Retina (tissue), 1 donor: ENCODE data around the gene SCYGR7.
"Not testable (repeated sequence)": the region's sequence is repeated elsewhere in the genome, so short reads cannot be mapped to it uniquely, and the experiment has no call there.

Experiments used
- DNase-seq: peaks from one replicate; pipeline ENCODE4 v3.0.0-alpha.2; 2016

The SCYGR7 gene, protein sequence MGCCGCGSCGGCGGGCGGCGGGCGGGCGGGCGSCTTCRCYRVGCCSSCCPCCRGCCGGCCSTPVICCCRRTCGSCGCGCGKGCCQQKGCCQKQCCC

DNA sequence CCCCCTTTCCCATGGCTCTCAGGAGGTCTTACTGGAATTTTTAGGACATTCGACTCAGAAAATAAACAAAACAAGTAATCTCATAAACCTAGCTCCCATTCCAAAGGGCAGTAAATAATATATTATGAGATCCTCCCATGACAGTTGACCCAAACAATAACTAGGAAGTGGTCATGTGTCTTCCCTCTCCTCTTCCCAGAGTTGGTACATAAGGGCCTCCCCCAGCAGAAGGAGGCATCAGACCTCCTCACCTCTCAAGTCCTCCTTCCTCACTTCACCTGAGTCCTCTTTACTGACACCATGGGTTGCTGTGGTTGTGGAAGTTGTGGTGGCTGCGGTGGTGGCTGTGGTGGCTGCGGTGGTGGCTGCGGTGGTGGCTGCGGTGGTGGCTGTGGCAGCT lies at the start of gene SCYGR7:
Gene SCYGR7, plus strand, starts transcription at position 301 of the 400 bp plus-strand sequence. Its CDS starts 0 bp downstream, at position 301.
- DNase-seq: no peak

DNA sequence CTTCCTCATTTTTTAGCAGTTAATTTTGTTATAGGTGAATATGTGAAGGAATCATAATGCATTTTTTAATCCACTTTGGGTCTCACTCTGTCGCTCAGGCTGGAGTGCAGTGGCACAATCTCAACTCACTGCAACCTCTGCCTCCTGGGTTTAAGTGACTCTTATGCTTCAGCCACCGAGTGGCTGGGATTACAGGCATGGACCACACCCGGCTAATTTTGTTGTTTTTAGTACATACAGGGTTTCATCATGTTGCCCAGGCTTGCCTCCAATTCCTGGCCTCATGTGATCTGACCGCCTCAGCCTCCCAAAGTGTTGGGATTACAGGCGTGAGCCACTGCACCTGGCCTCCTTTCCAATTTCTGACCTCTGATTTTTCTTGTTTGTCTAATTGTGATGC lies 43.9 kb upstream of the SCYGR7 start:
- DNase-seq: no peak

DNA sequence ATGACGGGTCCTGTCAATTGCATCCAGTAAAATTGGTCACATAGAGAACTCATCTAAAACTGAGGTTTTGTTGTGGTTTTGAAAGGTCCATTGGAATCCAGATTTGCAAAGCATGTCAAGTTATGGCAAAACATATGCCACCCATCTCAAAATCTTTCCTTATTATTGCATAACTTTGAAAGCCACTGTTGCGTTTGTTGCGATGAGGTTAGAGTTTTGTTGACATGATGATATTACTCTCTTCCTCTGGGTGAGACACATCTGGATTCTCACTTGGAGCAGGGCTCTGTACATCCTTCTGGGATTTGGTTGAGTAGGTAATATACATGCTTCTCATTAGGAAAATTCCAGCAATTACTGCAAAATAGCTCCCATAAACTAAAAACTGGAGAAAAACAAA lies 40.9 kb upstream of the SCYGR7 start:
- no peak for DNase-seq

DNA sequence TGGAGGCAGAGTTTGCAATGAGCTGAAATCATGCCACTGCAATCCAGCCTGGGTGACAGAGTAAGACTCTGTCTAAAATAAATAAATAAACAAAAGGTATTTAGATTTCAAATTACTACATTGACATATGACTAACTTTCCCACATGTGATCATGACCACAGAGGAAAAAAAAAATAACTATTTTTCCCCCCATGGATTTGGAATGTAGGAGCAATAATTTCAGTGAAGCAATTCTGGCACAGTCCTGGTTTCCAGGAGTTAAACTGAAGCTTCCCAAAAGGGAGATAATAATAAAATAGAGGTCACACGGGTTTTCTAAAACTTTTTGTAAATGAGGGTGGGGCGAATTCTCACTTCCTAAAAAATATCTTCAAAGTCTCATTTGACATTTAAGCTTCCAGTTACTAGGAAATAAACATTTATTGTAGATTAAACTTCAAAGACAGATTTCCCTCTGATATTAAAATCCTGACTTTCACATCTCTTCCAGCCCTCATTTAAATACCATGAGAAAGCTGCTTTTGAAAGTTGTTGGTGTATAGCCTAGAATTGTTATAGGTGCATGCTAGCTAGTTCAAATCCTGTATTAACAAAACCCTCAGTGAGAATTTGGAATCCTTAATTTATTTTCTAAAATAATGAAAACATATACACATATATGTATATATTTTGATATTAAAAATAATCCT lies 31.0 kb upstream of the SCYGR7 start:
- DNase-seq: no peak

DNA sequence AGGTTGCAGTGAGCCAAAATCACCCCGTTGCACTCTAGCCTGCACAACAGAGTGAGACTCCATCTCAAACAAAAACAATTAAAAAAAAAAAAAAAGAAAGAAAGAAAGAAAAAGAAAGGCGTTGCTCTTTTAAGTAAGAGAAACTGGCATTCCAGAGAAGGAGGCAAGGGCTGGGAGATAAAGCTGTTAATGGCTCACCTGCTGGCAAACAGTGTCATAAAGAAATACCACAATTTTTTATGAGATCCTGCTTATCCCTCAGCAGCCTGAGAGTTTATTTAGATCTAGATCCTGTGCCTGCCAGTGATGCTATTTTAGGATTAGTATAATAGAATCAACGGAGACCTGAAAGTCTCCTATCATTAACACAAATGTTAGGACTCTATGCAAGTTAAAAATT lies 26.6 kb upstream of the SCYGR7 start:
- DNase-seq: no peak

DNA sequence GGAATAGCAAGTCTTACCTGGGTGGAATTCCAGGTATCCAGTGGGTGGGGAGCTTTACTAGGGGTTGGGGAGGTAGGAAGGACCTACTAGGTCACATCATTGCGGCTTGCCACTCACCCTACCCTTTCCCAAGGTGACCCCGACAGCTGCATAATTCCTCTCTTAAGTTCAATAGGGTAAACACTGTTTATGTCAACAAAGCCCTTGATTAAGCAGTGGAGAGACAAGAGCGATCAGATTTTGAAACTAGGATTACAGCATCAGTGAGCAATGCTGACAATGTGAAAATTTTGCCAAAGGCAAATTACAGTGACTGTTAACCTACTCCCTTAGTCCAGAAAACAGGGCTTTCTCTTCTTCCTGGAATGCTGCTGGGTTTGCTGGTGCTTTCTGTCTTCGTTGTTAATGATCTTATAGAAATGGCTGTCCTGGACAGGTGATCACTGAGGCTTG lies 24.8 kb upstream of the SCYGR7 start:
- DNase-seq: no peak

DNA sequence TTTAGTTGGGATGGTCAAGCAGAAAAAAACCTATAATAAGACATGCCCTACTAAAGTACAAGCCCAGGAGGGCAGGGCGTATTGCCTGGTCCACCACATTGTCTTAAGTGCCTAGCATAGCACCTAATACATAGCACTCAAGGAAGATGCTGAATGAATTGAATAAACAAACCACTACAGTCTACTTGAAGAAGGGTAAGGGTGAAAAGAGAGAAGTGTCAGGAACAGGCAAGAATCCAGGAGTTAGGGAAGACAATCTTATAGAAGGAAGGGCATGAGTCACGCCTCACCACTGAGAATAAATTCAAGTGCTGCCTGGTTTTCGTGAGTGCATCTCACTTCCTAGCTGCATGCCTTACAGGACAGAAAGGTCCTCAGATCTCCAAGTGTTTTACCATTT lies 24.2 kb upstream of the SCYGR7 start:
- no peak for DNase-seq

DNA sequence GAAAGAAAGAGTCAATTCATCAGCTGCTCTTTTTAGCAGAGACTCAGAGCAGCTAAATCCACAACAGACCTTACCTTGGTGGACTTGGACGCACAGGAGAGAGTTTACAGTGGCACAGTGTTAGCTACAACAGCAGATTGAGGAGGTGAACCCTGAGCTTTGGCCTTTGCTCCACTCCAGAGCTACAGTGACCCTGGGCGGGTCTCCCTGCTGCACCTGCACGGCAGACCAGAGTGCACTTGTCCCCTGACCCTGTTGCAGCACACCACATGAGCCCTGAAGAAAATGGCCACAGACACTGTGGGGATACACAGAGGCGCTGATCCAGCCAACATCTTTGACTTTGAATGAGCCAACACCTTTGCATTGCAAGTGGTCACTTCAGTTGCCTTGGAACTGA lies 21.3 kb upstream of the SCYGR7 start:
- no peak for DNase-seq

DNA sequence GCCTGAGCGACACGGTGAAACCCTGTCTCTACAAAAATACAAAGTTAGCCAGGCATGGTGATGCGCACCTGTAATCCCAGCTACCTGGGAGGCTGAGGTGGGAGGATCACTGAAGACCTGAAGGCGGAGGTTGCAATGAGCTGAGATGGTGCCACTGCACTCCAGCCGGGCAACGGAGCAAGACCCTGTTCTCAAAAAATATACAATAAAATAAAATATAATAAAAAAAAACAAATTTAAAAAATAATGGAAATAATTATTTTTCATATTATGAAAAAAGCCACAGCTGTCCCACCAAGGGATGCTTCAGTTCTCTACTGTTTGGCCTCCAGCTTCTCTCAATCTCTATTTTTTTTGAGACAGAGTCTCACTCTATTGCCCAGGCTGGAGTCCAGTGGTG lies 20.7 kb upstream of the SCYGR7 start:
- no peak for DNase-seq

DNA sequence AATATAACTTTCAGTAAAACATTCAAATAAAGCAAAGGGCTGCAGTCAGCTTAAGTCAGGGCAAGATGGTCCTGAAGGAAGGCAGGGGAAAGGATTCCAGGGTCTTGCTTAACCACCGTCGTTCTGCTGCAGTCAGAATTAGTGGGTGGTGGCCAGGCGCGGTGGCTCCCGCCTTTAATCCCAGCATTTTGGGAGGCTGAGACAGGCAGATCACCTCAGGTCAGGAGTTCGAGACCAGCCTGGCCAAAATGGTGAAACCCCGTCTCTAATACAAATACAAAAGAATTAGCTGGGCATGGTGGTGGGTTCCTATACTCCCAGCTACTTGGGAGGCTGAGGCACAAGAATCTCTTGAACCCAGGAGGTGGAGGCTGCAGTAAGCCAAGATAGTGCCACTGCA lies 17.1 kb upstream of the SCYGR7 start:
- no peak for DNase-seq

DNA sequence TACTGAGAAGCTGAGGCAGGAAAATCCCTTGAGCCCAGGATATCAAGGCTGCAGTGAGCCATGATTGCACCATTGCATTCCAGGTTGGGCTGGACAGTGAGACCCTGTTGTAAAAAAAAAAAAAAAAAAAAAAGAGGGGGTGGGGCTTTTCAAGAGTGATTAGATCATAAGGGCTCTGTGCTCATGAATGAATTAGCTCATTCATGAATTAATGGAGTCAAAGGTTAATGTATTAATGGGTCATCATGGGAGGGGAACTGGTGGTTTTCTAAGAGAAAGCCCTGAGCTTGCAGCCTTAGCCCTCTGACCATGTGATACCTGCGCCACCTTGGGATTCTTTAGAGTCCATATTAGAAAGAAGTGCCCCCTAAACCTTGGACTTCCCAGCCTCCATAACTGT lies 14.8 kb upstream of the SCYGR7 start:
- DNase-seq: no peak

DNA sequence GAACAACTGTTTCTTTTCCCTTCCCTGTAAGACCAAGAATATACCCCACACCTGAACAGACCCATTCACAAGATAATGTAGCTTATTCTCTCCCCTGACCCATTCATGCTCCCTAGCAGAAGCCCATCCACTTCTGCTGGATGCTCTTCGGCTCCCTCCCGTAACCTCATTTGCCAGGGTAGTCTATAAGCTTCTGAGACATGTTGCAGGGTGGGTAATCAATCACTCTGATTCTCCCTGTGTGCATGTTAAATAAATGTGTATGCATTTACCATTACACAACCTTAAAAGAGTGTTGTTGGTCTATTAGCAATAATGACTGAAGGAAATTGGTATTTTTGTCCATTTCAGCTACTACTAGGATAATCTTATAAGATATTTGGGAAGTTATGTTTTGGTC lies 11.6 kb upstream of the SCYGR7 start:
- DNase-seq: no peak

DNA sequence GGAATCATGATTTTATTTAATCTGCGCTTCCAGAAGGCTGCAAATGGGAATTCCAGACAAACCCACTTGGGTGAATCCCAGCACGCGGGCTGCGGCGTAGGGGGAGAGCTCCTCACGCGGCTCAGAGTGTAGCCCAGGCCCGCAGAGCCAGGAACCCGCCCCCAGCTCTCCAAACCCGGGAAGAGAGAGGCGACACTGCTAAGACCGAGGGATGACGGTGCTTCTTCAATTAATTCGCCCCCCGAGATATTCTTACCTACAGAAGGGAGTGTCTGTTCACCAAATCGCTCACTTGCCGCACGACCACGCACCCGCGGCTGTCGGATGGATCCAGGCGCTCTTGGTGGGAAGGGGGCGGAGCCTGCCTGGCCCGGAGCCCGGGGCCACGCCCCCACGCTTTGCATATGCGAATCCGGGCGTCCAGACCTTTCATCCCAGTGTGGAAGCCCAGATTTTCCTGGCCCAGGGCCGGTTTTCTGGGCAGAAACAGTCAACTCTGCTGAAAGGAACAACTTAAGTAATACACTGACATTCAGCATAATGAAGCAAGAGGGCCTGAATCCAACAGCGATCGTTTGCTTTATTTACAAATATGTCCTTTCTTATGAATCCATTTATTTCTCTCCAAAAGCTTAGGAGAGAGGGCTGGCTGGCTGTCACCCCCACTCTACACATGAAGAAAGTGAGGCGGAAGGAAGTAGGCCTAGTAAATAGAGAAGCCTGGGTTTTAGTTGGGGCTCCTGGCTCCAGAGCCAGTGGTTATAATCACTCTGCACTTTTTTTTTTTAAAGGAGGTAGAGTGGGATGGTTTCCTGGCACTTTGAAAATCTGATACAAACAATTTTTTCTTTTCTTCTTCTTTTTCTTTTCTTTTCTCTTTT lies 10.2 kb upstream of the SCYGR7 start, which contains the start of gene SLC19A3:
Gene SLC19A3, minus strand, starts transcription at position 342 of the 881 bp plus-strand sequence. CDS start 15,710 bp downstream, outside the sequence.
- peak; percentile 91 for DNase-seq

DNA sequence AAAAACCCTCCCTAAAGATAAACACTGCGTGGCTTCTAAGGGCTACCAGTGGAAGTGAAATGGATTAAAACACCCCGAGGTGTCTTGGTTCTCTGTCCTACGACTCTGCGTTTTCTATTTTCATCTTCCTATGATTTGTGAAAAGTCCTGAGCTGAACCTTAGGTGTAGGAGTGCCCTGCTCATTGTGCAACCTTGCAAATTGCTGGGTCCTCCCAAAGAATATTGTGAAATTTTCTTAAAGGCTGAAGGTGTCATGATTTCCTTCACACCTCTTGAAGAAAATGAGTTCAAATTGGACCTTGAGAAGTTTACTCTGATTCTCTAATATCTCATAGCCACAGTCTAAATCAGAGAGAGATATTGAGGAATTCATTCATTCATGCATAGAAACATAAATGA lies 8.5 kb upstream of the SCYGR7 start:
- no peak for DNase-seq

DNA sequence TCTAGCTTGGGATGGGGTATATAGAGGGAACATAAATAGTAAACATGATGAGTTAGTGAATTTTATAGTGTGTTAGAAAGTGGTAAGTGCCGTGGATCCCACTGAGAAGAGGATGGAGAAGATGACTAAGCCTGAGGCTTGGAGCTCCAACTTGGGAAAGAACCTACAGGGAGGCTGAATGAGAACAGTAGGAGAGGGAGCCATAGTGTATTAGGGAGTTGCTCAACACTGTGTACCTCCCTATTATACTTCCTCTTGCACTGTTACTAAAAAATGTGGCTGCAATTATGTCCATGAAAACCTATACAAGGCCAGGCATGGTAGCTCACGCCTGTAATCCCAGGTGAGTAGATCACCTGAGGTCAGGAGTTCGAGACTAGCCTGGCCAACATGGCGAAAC lies 7.5 kb upstream of the SCYGR7 start:
- DNase-seq: no peak

DNA sequence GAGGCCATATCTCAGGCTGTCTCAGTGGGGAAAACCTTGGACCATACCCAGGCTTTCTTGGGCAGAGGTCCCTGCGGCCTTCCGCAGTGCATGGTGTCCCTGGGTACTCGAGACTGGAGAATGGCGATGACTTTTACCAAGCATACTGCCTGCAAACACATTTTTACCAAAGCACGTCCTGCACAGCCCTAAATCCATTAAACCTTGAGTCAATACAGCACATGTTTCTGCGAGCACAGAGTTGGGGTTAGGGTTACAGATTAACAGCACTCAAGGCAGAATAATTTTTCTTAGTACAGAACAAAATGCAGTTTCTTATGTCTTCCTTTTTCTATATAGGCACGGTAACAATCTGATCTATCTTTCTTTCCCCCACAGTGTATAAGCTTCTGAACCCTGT lies 5.3 kb upstream of the SCYGR7 start:
- DNase-seq: not testable (repeated sequence)

DNA sequence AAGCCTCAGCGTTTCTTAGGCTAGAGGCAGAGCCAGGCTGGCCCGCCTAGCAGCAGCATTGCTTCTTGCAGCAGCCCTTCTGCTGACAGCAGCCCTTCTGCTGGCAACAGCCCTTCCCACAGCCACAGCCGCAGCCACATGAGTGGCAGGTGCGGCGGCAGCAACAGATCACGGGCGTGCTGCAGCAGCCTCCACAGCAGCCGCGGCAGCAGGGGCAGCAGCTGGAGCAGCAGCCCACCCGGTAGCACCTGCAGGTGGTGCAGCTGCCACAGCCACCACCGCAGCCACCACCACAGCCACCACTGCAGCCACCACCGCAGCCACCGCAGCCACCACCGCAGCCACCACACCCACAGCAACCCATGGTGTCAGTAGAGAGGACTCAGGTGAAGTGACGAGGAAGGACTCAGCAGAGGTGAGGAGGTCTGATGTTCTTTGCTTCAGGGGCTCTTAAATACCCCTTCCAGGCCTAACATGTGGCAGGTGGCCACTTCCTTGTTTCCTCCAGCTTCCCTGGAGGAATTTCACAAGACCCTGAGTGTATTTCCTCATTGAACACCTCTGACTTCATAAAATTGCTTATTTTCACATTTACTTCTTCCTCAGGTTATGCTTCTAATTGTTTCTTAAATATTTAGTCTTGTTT lies 3.6 kb upstream of the SCYGR7 start, which contains the start of gene SCYGR6:
Gene SCYGR6, minus strand, starts transcription at position 364 of the 646 bp plus-strand sequence. Its CDS starts 0 bp downstream, at position 364.
- DNase-seq: no peak

DNA sequence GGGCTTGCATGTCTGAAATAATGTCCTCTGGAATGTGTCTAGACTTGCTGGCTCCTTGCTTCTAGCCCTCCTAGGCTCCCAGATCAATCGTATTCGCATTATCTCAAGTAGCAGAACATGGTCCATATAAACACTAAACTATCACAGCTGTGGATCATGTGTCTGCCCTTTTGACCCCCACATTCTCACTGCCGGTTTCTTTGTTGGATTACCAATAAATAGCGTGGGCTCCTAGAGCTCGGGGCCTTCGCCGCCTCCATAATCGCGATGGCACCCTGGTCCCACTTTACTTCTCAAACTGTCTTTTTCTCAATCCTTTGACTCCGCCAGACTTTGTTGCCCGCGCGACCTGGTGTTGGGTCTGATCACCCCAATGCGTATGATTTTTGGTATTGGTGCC lies 11.2 kb downstream of the SCYGR7 start:
- no peak for DNase-seq

DNA sequence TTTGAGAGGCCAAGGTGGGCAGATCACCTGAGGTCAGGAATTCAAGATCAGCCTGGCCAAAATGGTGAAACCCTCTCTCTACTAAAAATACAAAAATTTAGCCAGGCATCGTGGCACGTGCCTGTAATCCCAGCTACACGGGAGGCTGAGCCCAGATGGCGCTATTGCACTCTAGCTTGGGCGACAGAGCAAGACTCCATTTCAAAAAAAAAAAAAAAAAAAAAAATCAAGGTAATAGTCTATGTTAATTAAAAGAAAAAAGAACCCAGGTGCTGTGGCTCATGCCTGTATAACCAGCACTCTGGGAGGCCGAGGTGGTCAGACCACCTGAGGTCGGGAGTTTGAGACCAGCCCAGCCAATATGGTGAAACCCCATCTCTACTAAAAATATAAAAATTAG lies 12.6 kb downstream of the SCYGR7 start:
- not testable (repeated sequence) for DNase-seq

DNA sequence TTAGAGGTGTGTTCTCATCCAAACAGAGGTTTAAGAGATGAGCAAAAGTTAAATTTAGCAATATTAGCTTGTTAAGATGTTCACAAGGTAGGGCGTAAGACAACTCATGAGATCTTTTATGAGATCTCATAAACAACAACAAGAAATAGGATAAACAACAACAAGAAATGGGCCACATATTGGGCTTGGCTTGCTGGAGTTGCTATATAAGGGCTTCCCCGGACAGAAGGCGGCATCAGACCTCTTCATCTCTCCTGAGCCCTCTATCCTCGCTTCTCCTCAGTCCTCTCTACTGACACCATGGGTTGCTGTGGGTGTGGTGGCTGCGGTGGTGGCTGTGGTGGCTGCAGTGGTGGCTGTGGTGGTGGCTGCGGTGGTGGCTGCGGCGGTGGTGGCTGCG lies 17.5 kb downstream of the SCYGR7 start, which contains the start of gene SCYGR8:
Gene SCYGR8, plus strand, starts transcription at position 301 of the 400 bp plus-strand sequence. Its CDS starts 0 bp downstream, at position 301.
- DNase-seq: no peak

DNA sequence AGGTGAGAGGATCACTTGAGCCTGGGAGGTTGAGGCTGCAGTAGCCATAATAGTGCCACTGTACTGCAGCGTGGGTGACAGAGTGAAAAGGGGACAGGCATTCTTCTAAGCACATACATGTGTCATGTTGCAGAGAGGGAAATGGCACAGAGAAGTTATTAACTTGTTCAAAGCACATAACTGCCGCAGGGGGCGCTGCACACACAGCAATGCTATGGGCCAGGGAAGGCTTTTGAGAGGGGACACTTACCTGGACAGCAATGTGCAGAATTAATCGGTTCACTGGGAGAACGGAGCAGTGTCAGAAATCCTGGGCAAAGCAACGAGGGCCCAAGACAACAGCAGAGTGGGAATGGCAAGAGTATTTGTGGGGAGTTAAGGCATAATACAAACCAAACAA lies 19.9 kb downstream of the SCYGR7 start:
- no peak for DNase-seq

DNA sequence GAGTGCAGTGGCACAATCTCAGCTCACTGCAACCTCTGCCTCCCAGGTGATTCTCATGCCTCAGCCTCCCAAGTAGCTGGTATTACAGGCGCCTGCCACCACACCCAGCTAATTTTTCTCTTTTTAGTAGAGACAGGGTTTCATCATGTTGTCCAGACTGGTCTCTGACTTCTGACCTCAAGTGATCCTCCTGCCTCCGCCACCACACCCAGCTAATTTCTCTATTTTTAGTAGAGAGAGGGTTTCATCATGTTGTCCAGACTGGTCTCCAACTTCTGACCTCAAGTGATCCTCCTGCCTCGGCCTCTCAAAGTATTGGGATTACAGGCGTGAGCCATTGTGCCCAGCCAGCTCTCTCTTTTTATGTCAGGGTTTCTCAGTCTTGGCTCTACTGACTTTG lies 28.1 kb downstream of the SCYGR7 start:
- not testable (repeated sequence) for DNase-seq
